Measurements from ENCODE around the gene RPS5.

DNA sequence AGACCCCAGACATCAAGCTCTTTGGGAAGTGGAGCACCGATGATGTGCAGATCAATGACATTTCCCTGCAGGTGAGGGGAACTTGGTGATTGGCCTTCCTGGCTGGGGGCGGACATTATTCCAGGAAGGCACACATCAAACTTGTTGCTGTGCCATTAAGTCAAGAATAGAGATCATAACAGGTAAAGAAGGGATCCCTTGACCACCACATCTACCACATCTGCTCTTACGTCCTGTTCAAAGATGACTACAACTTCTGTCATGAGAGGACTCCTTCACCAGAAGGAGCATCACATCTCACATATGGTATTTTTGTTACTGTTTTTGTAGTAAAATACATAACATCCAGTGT is 1.1 kb downstream of the RPS5 start:
- TF ChIP-seq, protein P1, sequence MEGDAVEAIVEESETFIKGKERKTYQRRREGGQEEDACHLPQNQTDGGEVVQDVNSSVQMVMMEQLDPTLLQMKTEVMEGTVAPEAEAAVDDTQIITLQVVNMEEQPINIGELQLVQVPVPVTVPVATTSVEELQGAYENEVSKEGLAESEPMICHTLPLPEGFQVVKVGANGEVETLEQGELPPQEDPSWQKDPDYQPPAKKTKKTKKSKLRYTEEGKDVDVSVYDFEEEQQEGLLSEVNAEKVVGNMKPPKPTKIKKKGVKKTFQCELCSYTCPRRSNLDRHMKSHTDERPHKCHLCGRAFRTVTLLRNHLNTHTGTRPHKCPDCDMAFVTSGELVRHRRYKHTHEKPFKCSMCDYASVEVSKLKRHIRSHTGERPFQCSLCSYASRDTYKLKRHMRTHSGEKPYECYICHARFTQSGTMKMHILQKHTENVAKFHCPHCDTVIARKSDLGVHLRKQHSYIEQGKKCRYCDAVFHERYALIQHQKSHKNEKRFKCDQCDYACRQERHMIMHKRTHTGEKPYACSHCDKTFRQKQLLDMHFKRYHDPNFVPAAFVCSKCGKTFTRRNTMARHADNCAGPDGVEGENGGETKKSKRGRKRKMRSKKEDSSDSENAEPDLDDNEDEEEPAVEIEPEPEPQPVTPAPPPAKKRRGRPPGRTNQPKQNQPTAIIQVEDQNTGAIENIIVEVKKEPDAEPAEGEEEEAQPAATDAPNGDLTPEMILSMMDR (IDR thresholded peaks at IDR 0.05), result no peak
- TF ChIP-seq POLR2A (IDR thresholded peaks at IDR 0.05), result no peak

All from thyroid gland (tissue), 4 donors.